Limb (tissue), 2 donors: ENCODE data around the gene FOXJ1.
A peak's percentile ranks its signal among the peaks of the same experiment; 100 is the strongest.

Experiments used
- DNase-seq, 2 donors: peaks; one replicate each; pipeline ENCODE4 v3.0.0-alpha.2; 2016; ENCODE audit errors: extremely low spot score in 2 of 2

The FOXJ1 gene

DNA sequence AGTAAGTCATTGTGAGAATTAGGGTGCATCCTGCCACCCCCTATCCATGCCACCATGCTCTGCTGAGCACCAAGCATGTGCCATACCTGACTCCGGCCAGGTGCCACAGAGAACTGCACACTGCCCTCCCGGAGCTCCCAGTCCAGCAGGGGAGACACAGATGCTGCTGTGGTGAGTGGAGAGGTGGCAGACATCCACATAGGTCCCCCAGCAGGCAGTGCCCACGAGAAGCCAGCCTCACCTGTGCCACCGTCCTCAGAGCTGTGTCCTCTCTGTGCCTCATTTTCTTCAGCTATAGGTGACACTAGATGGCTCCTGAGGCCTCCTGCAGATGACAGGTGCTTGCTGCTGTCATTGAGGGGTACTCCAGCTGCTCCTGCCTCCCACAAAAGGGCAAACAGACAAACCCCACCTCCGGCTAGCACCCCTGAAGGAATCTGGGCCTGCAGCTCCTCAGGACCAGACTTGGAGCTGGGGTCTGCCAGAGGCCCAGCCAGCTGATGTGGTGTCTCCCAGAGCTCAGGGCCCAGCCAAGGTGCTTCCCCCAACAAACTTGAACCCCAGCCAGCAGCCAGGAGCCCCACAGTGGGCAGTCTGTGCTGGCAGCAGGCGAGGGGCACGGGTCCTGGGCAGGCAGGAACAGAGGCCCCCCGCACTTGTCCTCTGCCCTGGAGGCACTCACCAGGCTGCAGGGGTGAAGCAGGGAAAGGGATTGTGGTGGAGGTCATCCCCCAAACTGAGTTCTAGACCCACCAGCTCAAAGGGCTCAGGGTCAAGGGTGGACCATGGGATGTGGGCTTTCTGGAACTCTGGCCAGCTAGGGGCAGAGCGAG lies 17.1 kb downstream of the FOXJ1 start:
- DNase-seq = no peak

GRCh38 chr17:76123191-76123499 lies 17.9 kb downstream of the FOXJ1 start:
- DNase-seq = no peak

- DNase-seq = peak in 1 of 2 donors; percentile 53
Observed at GRCh38 chr17:76122431-76123190, 18.4 kb downstream of the FOXJ1 start.

DNA sequence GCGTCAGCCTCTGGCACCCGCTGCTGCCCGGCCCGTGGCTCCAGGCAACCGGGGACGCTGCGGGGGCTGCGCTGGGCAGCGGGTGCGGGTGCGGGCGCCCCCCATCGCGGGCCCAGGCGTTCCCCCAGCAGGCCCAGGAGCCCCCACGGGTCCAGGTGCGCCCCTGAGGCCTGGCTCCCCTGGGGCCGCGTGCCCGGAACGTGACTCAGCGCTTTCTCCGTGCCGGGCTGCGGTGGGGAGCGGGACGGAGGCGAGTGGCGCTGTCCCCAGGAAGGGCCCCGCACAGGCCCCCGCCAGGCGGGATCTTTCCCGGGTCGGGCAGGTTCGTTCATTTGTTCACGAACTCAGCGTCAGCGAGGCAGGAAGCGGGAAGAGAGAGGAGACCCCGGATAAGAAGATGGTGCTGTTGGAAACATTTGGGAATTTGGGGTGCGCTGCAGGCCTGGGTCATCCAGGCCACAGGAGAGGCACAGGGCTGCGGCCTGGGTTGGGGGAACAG lies 19.1 kb downstream of the FOXJ1 start:
- peak in 1 of 2 donors; percentile 65 for DNase-seq

DNA sequence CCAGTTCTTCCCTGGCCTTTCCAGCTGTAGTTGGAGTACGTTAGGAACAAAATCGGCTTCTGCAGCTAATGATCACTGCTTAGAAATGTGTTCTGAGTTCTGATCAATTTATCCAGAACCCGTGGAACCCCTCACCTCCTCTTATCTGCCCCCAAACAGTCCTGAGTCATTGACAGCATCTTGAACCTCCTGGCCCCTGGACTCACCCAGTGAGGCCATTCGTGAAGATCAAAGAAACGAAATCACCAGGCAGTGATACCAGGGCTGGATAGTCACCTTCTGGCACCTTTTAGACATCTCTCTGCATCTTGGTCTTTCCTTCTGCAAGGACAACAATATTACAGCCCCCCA lies 20.4 kb downstream of the FOXJ1 start:
- no peak for DNase-seq

DNA sequence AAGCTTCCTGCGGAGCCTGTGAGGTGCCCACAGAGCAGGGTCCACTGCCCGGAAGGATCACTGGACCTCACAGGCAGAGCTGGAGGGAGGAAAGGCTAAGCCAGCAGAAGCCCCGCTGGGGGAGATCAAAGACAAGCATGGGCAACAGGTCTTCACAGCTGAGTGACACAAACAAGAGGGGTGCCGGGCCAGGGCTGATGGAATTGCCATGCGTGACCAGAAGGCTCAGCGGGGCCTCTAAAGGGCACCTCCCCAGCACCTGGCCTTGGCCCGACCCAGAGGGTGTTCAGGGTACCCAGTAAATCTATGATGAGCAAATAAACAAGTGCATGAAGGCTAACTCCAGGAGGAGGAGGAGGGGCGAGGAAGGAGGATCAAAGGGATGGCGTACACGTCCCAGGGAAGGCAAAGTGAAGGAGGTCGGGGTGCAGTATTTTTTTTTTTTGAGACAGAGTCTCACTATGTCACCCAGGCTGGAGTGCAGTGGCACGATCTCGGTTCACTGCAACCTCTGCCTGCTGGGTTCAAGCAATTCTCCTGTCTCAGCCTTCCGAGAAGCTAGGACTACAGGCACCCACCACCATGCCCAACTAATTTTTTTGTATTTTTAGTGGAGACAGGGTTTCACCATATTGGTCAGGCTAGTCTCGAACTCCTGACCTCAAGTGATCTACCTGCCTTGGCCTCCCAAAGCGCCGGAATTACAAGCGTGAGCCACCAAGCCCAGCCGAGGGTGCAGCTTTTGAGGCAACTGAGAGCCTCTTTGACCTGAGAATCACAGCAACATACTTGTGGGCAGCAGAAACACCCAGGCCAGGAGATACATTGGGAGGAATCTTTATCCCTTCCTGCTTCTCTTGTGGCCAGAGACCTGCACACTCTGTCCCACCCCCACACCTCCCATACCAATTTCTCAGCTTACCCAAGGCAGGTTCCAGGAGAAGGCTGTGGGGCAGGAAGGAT lies 21.4 kb downstream of the FOXJ1 start:
- DNase-seq = peak in 1 of 2 donors; percentile 24

DNA sequence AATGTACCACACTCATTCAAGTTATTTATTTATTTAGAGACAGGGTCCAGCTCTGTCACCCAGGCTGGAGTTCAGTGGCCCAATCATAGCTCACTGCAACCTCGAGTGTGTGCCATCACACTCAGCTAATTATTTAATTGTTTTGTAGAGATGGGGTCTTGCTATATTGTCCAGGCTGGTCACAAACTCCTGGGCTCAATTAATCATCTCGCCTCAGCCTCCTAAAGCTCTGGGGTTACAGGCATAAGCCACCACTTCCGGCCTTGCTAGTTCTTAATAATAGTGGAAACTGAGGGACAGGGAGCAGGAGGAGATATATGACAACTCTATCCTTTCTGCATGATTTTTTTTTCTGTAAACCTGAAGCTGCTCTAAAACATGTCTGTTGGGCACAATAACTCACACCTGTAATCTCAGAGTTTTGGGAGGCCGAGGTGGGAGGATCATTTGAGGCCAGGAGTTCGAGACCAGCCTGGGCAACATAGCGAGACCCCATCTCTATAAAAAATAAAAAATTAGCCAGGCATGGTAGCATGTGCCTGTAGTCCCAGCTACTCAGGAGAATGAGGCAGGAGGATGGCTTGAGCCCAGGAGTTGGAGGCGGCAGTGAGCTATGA lies 25.8 kb downstream of the FOXJ1 start:
- DNase-seq = no peak

GRCh38 chr17:76111956-76112355 lies 29.1 kb downstream of the FOXJ1 start:
- DNase-seq = no peak

DNA sequence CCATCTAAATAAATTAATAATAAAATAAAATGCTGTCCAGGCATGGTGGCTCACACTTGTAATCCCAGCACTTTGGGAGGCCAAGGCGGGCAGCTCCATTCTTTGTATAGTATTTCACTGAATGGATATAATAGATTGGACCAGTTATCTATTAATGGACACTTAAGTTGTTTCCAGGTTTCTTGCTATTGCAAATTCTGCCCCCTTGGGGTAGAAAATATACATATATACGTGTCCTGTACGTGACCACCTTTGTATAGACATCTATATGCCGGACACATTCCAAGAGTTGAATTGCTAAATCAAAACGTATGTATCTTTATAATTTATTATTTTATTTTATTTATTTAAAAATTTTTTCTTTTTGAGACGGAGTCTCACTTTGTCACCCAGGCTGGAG lies 33.5 kb downstream of the FOXJ1 start:
- no peak for DNase-seq

- peak in 1 of 2 donors; percentile 56 for DNase-seq
Observed at GRCh38 chr17:76106703-76107102, 34.3 kb downstream of the FOXJ1 start.

DNA sequence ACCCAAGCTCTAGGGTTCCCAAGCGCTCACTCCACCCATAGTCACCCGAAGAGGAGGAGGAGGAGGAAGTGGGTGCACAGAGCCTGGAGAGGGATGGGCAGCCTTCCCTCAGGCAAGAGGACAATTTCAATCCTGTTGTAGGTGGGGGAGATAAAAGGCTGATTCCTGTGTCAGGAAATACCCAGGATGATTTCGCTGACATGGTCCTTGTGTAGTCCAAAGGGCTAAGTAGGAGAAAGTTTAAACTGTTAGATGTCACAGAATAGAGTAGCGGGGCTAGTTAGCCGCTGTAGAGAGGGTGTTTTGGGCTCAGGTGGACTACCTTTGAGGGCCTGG lies 36.2 kb downstream of the FOXJ1 start:
- DNase-seq = no peak

GRCh38 chr17:76104140-76104895 lies 36.7 kb downstream of the FOXJ1 start:
- no peak for DNase-seq

- DNase-seq = peak; percentile 95 to 97
Observed at GRCh38 chr17:76103274-76104139, 37.5 kb downstream of the FOXJ1 start, which contains the start of gene EXOC7. TSS of gene EXOC7 (minus strand) at chr17:76103787. CDS start at chr17:76103692, 95 bp downstream.

DNA sequence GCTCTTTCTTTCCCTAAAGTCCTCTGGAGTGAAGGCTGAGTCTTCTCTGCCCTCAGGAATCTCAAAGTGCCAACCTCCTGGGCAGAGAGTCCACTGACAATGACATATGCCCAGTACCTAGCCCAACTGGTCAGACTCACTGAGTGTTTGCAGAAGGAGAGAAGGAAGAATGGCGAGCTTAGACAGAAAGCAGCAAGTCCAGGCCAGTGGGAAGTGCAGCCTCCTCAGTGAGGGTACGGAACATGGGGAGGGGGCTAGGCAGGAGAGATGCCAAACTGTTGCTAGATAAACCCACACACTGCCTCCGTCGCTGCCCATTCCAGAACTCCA lies 38.1 kb downstream of the FOXJ1 start:
- DNase-seq = no peak

- no peak for DNase-seq
Observed at GRCh38 chr17:76097716-76098295, 43.2 kb downstream of the FOXJ1 start.

- no peak for DNase-seq
Observed at GRCh38 chr17:76095943-76096342, 45.1 kb downstream of the FOXJ1 start.

DNA sequence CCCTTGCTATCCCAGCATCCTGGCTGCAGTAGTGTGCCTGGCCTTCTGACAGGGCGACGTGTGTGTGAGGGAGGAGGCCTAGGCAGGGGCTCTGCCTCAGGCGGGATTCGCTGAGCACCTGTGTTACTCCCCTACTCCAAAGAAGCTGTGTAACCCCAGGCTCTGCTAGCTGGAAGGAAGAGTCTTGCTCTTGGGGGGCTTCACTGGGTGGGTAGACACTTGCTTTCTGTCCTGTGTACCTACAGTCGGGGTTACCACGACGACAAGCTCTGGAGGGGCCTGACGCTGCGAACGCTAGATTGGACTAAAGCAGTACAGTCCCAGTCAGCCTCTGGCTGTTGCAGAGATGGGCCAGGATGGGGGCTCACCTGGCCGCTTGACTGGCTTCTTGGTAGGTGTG lies 47.0 kb downstream of the FOXJ1 start:
- DNase-seq = no peak

DNA sequence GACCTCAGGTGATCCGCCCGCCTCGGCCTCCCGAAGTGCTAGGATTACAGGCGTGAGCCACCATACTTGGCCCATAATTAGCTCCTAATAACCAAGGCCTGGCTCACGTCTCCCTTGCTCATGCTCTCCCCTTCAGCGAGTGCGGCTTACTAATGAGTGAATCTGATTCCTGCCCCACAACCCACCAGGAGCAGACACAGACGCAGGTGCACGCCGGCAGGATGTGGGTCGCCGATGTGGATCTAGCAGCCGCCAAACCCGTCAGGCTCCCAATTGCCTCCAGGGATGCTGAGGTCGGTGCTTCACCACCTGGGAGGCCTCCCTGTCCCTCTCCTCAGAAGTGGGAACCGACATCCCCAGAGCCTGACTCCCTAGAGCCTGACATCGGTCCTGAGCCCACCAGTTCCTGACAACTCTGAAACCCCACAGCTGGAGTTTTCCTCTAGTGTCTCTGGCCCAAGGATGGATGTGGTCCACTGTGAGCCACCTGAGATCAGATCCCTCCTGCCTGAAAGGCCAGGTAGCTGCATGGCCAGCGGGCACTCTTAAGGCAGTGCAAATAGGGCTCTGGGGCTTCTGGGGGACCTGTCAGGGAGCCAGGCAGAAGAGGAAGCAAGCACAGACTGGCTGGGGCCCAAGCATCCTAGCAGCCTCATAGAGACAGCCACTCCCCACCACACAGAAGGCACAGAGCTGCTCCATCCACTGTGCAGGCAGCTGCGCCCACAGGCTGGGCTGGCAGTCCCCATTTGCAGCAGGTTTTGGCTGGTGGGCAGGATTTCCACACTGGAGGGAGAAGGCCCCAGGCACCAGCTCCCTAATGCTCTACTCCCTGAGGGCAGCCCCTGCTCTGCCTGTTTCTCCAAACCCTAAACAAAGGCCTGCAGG lies 48.3 kb downstream of the FOXJ1 start:
- no peak for DNase-seq
